Measurements from ENCODE around the gene CACNA1C.

- no peak for TF ChIP-seq CTCF (IDR thresholded peaks at IDR 0.05)
- no peak for TF ChIP-seq POLR2A (IDR thresholded peaks at IDR 0.05)
Observed at GRCh38 chr12:2290516-2291065, 237.8 kb downstream of the CACNA1C start.

All from tibial nerve (tissue), 3 donors.